IPS-11a (cell line): ENCODE data around the gene PRR5.
"Not testable (repeated sequence)": the region's sequence is repeated elsewhere in the genome, so short reads cannot be mapped to it uniquely, and the experiment has no call there.

Experiments used
- H3K4me3 ChIP-seq: one replicate; pipeline ENCODE4 v1.5.1; 2013; ENCODE audit warnings: low read depth, low read length, control low read depth

The PRR5 gene, protein sequence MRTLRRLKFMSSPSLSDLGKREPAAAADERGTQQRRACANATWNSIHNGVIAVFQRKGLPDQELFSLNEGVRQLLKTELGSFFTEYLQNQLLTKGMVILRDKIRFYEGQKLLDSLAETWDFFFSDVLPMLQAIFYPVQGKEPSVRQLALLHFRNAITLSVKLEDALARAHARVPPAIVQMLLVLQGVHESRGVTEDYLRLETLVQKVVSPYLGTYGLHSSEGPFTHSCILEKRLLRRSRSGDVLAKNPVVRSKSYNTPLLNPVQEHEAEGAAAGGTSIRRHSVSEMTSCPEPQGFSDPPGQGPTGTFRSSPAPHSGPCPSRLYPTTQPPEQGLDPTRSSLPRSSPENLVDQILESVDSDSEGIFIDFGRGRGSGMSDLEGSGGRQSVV

DNA sequence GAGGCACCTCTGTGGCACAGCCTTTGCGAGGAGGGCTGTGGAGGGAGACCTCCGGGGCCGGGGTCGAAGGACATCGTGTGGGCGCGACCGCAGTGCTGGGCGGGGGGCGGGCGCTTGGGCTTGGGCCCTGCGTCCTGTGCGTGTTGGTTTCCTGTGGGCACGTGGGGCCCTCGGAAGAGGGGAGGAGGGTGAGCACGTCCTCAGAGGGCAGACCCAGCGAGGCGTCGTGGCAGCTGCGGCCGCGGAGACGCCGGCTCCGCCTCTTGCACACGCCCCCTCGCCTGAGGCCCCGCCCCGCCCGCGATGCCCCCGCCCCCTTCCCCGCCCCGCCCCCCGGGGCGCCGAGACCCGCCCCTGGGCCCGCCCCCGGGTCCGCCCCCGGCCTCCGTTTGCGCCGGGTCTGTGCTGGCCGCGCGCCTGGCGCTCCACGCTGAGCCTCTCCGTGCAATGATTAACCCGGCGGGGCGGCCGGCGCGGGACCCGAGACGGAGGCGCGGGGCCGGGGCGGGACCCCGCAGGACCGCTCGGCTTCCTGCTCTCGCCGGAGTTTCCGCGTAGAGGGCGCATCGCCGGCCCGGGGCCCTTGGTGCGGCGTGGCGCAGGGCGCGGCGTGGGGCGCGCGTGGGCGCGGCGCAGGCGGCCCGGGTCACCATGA lies at the start of gene PRR5:
PRR5 (plus strand) TSS at position 381 of the 655 bp plus-strand sequence; CDS start at position 652, 271 bp downstream.
- peak within 1 kb of the TSS; percentile 58 for H3K4me3 ChIP-seq

DNA sequence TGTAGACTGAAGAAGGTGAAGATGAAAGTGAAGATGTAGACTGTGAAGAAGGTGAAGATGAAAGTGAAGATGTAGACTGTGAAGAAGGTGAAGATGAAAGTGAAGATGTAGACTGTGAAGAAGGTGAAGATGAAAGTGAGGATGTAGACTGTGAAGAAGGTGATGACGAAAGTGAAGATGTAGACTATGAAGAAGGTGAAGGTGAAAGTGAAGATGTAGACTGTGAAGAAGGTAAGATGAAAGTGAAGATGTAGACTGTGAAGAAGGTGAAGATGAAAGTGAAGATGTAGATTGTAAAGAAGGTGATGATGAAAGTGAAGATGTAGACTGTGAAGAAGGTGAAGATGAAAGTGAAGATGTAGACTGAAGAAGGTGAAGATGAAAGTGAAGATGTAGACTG lies 49.1 kb upstream of the PRR5 start:
- not testable (repeated sequence) for H3K4me3 ChIP-seq

- no peak overlapping the region for H3K4me3 ChIP-seq
These were observed 43.6 kb upstream of the PRR5 start for GRCh38 chr22:44658311-44658953.

- no peak overlapping the region for H3K4me3 ChIP-seq
These were observed 42.9 kb upstream of the PRR5 start for GRCh38 chr22:44659140-44659539.

DNA sequence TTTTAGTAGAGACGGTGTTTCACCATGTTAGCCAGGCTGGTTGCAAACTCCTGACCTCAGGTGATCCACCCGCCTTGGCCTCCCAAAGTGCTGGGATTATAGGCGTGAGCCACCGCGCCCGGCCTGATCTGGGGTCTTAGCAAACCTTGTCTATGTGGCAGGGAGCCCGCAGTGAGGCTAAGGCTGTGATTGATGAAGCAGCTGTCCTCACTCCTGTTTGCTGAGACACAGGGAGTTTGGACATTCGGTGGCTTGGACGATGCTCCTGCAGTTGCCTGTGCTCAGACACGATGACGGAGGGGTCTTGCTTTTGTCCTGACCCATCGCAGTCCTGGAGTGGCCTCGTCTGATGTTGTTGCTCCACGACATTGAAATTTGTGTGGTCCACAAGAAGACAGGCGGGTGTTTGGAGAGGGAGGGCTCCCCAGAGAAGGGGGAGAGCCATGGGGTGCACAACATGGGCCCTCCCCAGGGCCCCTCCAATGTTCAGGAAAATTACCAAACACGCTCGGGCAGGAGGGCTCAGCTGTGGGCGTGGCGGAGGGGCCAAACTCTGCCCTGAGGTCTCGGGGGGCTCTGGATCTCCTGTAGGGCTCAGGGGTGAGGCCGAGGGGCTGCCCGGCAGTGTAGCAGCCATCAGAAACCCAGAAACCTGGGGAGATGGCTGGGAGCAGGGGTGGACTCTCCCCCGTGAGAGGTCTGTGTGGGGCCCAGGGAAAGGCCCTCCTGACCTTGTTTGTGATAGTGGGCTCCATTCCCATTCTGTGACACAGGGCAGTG lies 41.8 kb upstream of the PRR5 start:
- no peak overlapping the region for H3K4me3 ChIP-seq

- H3K4me3 ChIP-seq, result no peak overlapping the region
These were observed 40.9 kb upstream of the PRR5 start for GRCh38 chr22:44661070-44661469.

- no peak overlapping the region for H3K4me3 ChIP-seq
These were observed 40.1 kb upstream of the PRR5 start for GRCh38 chr22:44661659-44662569.

GRCh38 chr22:44663256-44663999 lies 38.6 kb upstream of the PRR5 start:
- H3K4me3 ChIP-seq, result no peak overlapping the region

GRCh38 chr22:44664149-44664548 lies 37.9 kb upstream of the PRR5 start:
- no peak overlapping the region for H3K4me3 ChIP-seq

DNA sequence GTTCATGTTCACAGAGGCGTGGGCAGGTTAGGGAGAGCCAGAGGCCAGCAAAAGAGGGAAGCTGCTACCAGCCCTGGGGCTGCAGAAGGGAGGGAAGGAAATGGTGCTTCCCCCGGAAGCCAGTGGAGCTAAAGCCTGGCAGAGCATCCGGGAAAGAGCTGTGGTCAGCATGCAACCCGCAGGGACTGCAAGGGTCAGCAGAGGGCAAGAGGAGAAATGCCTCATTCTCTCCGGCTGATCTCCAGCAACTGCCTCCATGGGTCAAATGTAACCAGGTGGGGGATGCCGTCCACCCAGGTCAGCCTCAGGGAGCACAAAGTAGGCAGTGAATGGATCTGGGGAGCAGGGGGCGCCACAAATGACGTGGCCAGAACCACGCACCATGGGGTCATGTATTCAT lies 36.9 kb upstream of the PRR5 start:
- H3K4me3 ChIP-seq, result no peak overlapping the region

GRCh38 chr22:44666207-44666585 lies 35.8 kb upstream of the PRR5 start:
- no peak overlapping the region for H3K4me3 ChIP-seq

- no peak overlapping the region for H3K4me3 ChIP-seq
These were observed 34.7 kb upstream of the PRR5 start for GRCh38 chr22:44667276-44667675.

- H3K4me3 ChIP-seq, result peak overlapping the region; percentile 48
These were observed 34.2 kb upstream of the PRR5 start for GRCh38 chr22:44667829-44668189.

DNA sequence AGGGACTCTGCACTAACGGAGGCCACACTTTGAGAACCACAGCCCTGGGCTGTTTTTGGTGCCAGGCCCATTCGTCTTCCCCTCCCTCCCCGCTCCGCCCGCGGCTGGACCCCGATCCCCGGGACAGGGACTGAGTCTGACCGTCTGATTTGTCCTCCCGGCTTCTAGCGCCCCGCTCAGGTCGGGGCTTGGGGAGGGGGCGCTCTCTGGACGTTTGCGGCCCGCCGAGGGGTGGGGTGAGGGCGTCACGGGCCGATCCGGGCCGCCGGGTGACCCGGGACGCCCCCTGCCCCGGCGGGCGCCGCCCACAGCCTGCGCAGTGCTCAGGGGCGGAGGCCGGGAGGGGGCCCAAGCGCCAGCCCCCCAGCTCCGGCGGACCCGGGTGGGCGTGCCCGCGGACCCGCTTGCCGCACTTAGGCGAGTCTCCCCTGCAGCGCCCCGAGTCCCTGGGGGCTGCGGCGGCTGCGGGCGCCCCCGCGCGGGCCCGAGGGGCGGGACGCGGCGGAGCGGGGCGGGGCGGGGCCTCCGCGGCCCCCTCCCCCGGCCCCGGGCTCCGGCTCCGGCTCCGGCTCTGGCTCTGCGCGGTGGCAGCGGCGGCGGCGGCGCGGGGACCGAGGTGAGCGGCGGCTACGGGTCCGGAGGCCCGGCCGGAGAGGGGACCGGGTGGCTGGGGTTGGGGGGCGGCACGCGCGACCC lies 33.7 kb upstream of the PRR5 start:
- peak overlapping the region; percentile 48 for H3K4me3 ChIP-seq

GRCh38 chr22:44668886-44669521 lies 33.0 kb upstream of the PRR5 start:
- H3K4me3 ChIP-seq, result peak overlapping the region; percentile 22

GRCh38 chr22:44669561-44669976 lies 32.4 kb upstream of the PRR5 start:
- H3K4me3 ChIP-seq, result no peak overlapping the region

DNA sequence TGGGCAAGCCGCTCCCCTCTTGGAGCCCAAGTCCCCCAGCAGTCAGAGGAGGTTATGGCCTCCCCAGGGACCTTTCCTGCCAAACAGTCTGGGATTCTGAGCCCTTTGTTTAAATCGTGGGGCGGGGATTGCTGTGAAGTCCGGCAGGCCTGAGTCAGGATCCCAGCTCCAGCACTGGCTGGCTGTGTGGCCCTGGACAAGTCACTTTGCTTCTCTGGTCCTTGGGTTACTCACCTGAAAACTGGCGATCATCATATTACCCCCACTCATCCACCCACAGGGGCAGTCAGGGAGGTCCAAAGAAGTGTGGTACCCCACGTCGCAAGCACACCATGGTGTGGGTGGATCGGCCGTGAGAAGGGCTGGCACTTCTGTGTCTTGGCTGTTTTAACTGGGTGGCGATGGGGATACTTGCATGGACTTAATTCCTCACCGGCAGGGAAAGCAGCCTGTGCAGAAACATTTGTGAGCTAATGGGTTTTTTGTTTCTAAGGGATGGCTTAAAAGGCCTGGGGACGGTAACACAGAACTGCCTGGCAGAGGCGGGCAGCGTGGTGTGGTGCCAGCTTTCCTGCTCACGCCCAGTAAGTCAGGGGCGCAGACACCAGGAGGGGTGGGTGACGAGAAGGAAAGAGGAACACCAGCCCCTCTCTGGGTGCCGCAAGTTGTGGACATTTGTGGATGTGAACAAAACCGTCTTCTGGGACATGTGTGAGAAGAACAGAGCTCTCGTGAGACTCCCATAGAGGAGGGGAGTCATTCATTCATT lies 31.6 kb upstream of the PRR5 start:
- no peak overlapping the region for H3K4me3 ChIP-seq

GRCh38 chr22:44671742-44672141 lies 30.3 kb upstream of the PRR5 start:
- H3K4me3 ChIP-seq, result no peak overlapping the region
